DND-41 (cell line): ENCODE measurements around the gene BACH2.

Experiments
- CTCF ChIP-seq: IDR thresholded peaks from 2 replicates; pipeline ENCODE4 v1.5.1; 2012; ENCODE audit warnings: borderline replicate concordance, low read length, moderate library complexity, mild to moderate bottlenecking; ENCODE audit not compliant: poor library complexity, severe bottlenecking; ENCODE audit errors: extremely low read depth
- EZH2 ChIP-seq: IDR thresholded peaks from 3 replicates; pipeline ENCODE4 v1.6.1; 2012; ENCODE audit warnings: borderline replicate concordance, low read depth, mild to moderate bottlenecking, moderate library complexity, low read length, inconsistent platforms; ENCODE audit not compliant: severe bottlenecking

GRCh38 chr6:90233994-90234393 is 62.6 kb downstream of the BACH2 start:
- TF ChIP-seq CTCF = no peak
- no peak for TF ChIP-seq EZH2
